Pons (tissue), 1 donor: ENCODE results near the gene ENGASE.
A peak's percentile ranks its signal among the peaks of the same experiment; 100 is the strongest.

Source experiments
- DNase-seq: peaks from one replicate; pipeline ENCODE4 v3.0.0-alpha.2; 2016; ENCODE audit warnings: low spot score

Gene ENGASE

GRCh38 chr17:79038545-79039135 lies 36.0 kb upstream of the ENGASE start:
- no peak for DNase-seq

DNA sequence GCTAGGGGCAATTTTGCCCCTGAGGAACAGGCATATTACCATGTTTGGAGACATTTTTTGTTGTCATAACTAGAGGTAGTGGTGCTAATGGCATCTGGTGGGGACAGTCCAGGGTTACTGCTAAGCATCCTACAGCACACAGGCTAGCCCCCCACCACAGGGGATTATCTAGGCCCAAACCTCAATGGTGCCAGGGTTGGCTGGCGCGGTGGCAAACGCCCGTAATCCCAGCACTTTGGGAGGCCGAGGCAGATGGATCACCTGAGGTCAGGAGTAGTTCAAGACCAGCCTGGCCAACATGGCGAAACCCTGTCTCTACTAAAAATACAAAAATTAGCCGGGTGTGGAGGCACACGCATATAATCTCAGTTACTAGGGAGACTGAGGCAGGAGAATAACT lies 35.5 kb upstream of the ENGASE start:
- DNase-seq, result no peak

DNA sequence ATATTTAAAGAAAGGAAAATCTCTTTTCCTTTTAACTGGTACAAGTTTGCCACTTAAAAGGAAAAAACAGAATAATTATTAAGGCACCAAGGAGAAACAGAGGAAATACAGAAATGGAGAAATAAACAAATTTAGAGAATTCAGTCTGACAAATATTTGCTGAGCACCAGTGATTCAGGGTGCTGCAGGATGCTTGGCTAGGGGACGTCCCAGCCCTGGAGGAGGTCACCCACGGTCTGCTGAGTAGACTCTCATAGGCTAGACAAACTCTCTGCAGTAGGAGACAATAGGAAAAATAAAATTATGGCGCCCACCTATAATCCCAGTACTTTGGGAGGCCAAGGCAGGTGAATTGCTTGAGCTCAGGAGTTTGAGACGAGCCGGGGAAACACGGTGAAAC lies 34.7 kb upstream of the ENGASE start:
- DNase-seq, result no peak

DNA sequence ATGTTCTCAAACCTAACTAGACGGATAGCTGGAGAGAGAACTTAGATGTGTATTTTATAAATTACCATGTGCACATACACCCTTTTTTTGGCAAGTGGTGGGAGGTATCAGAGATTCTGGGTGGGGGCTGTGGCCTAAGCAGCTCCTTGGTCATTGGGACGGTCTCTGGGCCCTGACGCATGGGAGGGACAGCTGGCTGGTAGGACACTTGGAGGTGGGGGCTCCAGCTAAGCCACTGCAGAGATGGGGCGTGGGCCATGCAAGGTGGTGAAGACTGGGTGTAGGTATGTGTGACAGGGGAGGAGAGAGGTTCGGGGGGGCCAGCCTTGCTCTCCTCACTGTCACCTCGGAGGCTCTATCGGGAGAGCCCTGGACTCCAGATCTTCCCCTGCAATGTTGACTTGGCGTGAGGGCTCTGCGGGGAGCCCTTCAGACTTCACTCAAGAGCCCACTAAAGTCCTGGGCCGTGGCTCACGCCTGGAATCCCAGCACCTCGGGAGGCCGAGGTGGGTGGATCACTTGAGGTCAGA lies 33.5 kb upstream of the ENGASE start:
- no peak for DNase-seq

- no peak for DNase-seq
Measured at GRCh38 chr17:79041723-79042420, 32.8 kb upstream of the ENGASE start.

- DNase-seq, result no peak
Measured at GRCh38 chr17:79042421-79043190, 32.0 kb upstream of the ENGASE start.

DNA sequence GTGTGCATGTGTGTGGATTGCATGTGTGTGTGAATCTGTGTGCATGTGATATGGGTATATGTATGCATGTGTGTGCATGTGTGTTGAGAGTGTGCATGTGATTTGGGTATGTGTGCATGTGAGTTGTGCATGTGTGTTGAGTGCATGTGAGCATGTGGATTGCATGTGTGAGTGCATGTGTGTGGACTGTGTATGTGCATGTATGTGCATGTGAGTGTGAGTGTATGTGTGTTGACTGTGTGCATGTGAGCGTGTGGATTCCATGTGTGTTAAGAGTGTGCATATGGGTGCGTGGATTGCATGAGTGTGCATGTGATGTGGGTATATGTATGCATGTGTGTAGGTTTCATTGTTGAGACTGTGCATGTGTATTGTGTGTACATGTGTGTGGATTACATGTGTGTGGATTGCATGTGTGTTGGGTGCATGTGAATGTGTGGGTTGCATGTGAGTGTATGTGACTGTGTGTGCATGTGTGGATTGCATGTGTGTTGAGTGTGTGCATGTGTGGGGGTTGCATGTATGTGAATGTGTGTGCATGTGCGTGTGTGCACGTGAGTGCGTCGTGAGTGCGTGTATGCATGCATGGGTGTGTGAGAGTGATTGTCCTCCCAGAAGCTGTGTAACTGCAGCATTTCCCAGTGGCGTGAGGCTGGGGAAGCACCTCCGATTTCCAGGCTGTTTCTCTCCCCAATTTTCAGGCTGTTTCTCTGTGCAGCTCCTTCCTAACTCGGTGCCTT lies 31.3 kb upstream of the ENGASE start:
- DNase-seq, result no peak

DNA sequence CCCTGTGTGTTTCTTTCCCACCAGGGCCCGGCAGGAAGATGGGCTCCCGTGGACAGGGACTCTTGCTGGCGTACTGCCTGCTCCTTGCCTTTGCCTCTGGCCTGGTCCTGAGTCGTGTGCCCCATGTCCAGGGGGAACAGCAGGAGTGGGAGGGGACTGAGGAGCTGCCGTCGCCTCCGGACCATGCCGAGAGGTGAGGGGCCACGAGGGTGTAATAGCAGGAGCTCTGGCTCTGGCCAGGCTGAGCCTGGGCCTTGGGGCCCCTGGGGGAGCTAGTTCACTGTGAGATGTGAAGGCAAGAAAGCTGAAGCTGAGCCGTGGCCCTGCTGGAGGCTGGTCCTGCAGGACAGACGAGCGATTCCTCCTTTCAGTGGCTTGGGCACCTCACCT lies 30.7 kb upstream of the ENGASE start:
- DNase-seq, result no peak

DNA sequence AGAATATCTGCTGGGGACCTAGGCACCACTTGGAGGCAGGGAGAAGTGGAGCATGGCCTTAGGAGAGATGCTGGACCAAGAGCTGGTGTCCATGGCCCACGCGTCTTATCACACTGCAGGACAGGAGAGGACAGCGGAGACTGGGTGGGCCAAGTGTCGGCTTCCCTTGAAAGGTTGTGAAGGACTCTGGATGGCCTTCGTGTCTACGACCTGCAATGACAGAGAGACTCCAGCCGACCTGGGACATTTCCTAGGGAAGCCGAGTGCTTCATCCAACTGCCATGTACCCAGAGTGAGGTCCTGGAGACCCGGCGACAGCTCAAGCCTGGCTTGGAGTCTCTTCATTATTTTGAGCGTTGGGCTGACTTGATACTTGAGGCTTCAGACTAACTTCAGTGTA lies 30.2 kb upstream of the ENGASE start:
- DNase-seq, result no peak

DNA sequence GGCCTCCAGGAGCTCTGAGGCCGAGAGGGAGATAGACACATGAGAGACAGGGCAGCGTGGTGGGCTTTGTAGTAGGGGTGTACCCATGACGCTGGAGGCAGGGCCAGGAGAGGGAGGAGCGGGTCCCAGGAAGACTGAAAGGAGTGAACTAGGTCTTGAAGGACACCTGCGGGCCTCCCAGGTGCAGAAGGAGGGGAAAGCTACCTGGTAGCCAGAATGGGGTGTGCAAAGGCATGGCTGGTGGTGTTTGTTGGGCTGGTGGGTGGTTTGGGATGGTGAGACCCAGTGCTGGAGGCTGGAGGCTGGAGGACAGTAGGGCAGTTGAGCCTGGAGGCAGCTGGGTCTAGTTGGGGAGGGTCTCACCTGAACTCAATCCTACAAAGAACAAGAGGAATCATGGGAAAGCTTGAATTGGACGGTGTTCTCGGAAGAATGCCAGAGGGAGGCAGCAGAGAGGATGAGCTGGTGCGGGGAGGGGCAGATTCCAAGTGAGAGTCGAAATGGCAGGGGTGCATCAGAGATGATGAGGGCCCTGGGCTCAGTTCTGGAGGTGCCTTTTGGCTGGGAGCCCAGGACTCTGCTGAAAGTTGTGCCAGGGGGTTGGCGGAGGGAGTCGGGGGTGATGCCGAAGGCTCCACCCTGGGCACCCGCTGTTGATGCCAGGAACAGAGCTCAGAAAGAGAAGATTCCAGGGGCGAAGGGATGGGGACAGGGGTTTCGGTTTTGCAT lies 29.5 kb upstream of the ENGASE start:
- DNase-seq, result no peak

GRCh38 chr17:79045842-79046196 lies 28.8 kb upstream of the ENGASE start:
- peak; percentile 48 for DNase-seq

DNA sequence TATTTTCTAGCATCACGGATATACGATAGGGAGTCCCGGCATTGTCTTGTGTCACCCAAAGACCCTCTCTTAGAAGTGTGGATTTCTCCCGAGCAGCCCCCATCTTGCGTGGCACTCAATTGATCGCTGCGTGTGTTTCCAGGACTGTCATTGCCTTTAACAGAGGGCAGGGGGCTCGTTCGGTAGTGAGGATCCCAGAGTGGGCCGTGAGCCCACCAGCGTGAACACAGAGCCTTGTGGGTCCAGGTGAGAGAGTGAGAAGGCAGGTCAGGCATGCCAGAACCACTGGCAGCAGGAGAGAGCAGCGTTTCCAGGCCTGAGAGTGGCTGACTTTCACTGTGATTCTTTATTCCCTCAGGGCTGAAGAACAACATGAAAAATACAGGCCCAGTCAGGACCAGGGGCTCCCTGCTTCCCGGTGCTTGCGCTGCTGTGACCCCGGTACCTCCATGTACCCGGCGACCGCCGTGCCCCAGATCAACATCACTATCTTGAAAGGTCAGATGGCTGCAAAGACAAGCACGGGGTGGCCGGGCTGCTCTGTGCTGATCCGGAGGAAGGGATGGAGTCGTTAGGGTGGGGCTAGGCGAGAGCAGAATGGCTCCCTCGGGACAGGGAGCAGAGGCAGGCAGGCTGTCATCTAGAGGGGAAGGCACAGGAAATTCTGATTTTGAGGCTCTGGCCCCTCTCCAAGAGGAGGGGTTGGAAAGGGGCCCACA lies 28.3 kb upstream of the ENGASE start:
- DNase-seq, result no peak

GRCh38 chr17:79046916-79047280 lies 27.7 kb upstream of the ENGASE start:
- DNase-seq, result no peak

- DNase-seq, result no peak
Measured at GRCh38 chr17:79047291-79047920, 27.2 kb upstream of the ENGASE start.

DNA sequence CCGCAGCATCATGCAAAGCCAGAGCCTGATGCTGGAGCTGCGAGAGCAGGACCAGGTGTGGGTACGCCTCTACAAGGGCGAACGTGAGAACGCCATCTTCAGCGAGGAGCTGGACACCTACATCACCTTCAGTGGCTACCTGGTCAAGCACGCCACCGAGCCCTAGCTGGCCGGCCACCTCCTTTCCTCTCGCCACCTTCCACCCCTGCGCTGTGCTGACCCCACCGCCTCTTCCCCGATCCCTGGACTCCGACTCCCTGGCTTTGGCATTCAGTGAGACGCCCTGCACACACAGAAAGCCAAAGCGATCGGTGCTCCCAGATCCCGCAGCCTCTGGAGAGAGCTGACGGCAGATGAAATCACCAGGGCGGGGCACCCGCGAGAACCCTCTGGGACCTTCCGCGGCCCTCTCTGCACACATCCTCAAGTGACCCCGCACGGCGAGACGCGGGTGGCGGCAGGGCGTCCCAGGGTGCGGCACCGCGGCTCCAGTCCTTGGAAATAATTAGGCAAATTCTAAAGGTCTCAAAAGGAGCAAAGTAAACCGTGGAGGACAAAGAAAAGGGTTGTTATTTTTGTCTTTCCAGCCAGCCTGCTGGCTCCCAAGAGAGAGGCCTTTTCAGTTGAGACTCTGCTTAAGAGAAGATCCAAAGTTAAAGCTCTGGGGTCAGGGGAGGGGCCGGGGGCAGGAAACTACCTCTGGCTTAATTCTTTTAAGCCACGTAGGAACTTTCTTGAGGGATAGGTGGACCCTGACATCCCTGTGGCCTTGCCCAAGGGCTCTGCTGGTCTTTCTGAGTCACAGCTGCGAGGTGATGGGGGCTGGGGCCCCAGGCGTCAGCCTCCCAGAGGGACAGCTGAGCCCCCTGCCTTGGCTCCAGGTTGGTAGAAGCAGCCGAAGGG lies 26.4 kb upstream of the ENGASE start:
- DNase-seq, result no peak

DNA sequence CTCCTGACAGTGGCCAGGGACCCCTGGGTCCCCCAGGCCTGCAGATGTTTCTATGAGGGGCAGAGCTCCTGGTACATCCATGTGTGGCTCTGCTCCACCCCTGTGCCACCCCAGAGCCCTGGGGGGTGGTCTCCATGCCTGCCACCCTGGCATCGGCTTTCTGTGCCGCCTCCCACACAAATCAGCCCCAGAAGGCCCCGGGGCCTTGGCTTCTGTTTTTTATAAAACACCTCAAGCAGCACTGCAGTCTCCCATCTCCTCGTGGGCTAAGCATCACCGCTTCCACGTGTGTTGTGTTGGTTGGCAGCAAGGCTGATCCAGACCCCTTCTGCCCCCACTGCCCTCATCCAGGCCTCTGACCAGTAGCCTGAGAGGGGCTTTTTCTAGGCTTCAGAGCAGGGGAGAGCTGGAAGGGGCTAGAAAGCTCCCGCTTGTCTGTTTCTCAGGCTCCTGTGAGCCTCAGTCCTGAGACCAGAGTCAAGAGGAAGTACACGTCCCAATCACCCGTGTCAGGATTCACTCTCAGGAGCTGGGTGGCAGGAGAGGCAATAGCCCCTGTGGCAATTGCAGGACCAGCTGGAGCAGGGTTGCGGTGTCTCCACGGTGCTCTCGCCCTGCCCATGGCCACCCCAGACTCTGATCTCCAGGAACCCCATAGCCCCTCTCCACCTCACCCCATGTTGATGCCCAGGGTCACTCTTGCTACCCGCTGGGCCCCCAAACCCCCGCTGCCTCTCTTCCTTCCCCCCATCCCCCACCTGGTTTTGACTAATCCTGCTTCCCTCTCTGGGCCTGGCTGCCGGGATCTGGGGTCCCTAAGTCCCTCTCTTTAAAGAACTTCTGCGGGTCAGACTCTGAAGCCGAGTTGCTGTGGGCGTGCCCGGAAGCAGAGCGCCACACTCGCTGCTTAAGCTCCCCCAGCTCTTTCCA lies 25.5 kb upstream of the ENGASE start:
- no peak for DNase-seq

- DNase-seq, result no peak
Measured at GRCh38 chr17:79049821-79050220, 24.8 kb upstream of the ENGASE start.

- no peak for DNase-seq
Measured at GRCh38 chr17:79050551-79050950, 24.1 kb upstream of the ENGASE start.

- no peak for DNase-seq
Measured at GRCh38 chr17:79051306-79051705, 23.3 kb upstream of the ENGASE start.
